NCI-H2081 treated with DMSO at 0.1 percent for 48 hours (cell line): ENCODE measurements around the gene HOXB8.

Source experiments
- DNase-seq: peaks from one replicate; lab custom pipeline; 2025; lab: John Stamatoyannopoulos, UW

Gene HOXB8

GRCh38 chr17:48596000-48596734 is 18.9 kb downstream of the HOXB8 start:
- no peak for DNase-seq

GRCh38 chr17:48595278-48595999 is 19.7 kb downstream of the HOXB8 start:
- no peak for DNase-seq

- DNase-seq, result no peak
These were observed 20.4 kb downstream of the HOXB8 start for GRCh38 chr17:48594538-48595277.

GRCh38 chr17:48593840-48594537 is 21.1 kb downstream of the HOXB8 start:
- peak; percentile 96 for DNase-seq

GRCh38 chr17:48593126-48593829 is 21.8 kb downstream of the HOXB8 start, which contains the start of gene HOXB5:
TSS of gene HOXB5 (minus strand) at chr17:48593779. CDS start at chr17:48593682, 97 bp downstream.
- DNase-seq, result no peak

GRCh38 chr17:48592577-48592976 is 22.5 kb downstream of the HOXB8 start:
- no peak for DNase-seq

GRCh38 chr17:48592057-48592514 is 23.0 kb downstream of the HOXB8 start:
- no peak for DNase-seq

GRCh38 chr17:48591255-48592056 is 23.6 kb downstream of the HOXB8 start:
- no peak for DNase-seq

- DNase-seq, result no peak
These were observed 24.4 kb downstream of the HOXB8 start for GRCh38 chr17:48590607-48591161.

GRCh38 chr17:48589831-48590606 is 25.1 kb downstream of the HOXB8 start, which contains the start of gene HOXB3:
TSS of gene HOXB3 (minus strand) at chr17:48590241. CDS start at chr17:48552474, 37,767 bp downstream.
- no peak for DNase-seq

- no peak for DNase-seq
These were observed 25.8 kb downstream of the HOXB8 start for GRCh38 chr17:48589060-48589830.

GRCh38 chr17:48588528-48588927 is 26.6 kb downstream of the HOXB8 start:
- no peak for DNase-seq

GRCh38 chr17:48588074-48588415 is 27.0 kb downstream of the HOXB8 start:
- no peak for DNase-seq

GRCh38 chr17:48587276-48588073 is 27.6 kb downstream of the HOXB8 start:
- peak; percentile 79 for DNase-seq

GRCh38 chr17:48586355-48587258 is 28.5 kb downstream of the HOXB8 start:
- DNase-seq, result no peak

GRCh38 chr17:48584223-48584741 is 30.8 kb downstream of the HOXB8 start:
- no peak for DNase-seq
